T-helper 2 cell treated with Interferon-gamma antibody and Interleukin-4, amounts not matched to agents 100 ng/mL and 5 ng/mL, for 36 hours (primary cell): ENCODE data around the gene NEK6. TPM values are rescaled to one million over a fixed set of nuclear protein-coding genes. Genes with fewer than 3 reads are reported as not detected.

Source experiments
- intact Hi-C: fragments of 100-400 bp; cut with micrococcal nuclease; formaldehyde crosslinking; loops from one replicate; pipeline ENCODE4 v1.15.1; 2023
- total RNA-seq: library from RNA; stranded (reverse); gene quantifications from 2 replicates; pipeline ENCODE4 v1.2.3, GENCODE V29; 2022

The NEK6 gene
- total RNA-seq, 1 donor from 2014 or later, result 28.6 TPM

- intact Hi-C loops, result no loop called here
These were observed 135.2 kb downstream of the NEK6 start for GRCh38 chr9:124392871-124393460.

DNA sequence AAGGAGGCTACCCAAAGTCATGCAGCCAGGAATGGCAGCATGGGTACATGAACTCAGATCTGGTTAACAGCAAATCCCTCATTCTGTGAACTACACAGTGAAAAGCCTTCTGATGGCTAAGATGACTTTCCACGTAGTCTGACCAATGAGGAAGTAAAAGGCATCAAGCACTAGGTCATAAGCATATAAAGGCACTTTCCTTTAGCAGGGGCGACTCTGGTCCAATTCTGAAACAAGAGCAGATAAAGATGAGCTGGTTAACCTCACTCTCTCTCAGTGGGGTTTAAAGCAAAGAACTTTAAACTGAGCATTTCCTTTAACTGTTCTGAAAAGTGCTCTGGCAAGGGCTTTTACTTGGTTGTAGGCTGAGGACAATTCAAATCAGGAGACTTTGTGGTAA lies 136.4 kb downstream of the NEK6 start:
- intact Hi-C loops, result no loop called here

- intact Hi-C loops, result no loop called here
These were observed 136.8 kb downstream of the NEK6 start for GRCh38 chr9:124394596-124394995.

DNA sequence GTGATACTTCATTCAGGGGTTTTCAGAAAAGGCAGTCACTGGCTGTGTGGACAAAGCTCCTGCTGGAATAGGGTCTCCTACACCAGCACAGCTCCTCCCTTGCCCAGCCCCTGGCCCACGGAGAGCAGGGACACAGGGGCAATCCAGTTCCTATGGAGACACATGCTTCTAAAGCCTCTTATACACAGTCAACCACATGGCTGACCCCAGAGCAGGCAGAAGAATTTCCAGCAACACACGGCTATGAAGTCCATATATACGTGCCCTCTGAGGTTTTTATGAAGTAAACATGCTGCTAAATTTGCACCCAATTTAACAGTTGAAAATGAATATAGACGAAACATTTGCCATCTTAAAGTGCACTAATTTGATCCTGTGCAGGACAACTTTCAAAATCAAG lies 138.1 kb downstream of the NEK6 start:
- intact Hi-C loops, result no loop called here

GRCh38 chr9:124398191-124398935 lies 140.6 kb downstream of the NEK6 start:
- intact Hi-C loops, result no loop called here

- intact Hi-C loops, result no loop called here
These were observed 141.7 kb downstream of the NEK6 start for GRCh38 chr9:124399323-124399967.

- intact Hi-C loops, result no loop called here
These were observed 142.5 kb downstream of the NEK6 start for GRCh38 chr9:124399968-124400940.

Other genes with a start within 250 kb of the NEK6 start
- not detected in 2 replicates for gene LHX2, start 246.2 kb upstream of the NEK6 start, total RNA-seq
- gene PSMB7, start 157.5 kb downstream of the NEK6 start, total RNA-seq, result 140 and 142 TPM in 2 replicates
- gene ADGRD2, start 192.5 kb downstream of the NEK6 start, total RNA-seq, result not detected in 2 replicates
- gene NR5A1, start 249.4 kb downstream of the NEK6 start, total RNA-seq, result not detected in 2 replicates